ENCODE data around the gene PDIA6.

The PDIA6 gene

GRCh38 chr2:10762651-10763460, 49.7 kb downstream of the PDIA6 start:
- DNase-seq = no peak

- DNase-seq = no peak
Observed at GRCh38 chr2:10761591-10761990, 51.0 kb downstream of the PDIA6 start.

DNA sequence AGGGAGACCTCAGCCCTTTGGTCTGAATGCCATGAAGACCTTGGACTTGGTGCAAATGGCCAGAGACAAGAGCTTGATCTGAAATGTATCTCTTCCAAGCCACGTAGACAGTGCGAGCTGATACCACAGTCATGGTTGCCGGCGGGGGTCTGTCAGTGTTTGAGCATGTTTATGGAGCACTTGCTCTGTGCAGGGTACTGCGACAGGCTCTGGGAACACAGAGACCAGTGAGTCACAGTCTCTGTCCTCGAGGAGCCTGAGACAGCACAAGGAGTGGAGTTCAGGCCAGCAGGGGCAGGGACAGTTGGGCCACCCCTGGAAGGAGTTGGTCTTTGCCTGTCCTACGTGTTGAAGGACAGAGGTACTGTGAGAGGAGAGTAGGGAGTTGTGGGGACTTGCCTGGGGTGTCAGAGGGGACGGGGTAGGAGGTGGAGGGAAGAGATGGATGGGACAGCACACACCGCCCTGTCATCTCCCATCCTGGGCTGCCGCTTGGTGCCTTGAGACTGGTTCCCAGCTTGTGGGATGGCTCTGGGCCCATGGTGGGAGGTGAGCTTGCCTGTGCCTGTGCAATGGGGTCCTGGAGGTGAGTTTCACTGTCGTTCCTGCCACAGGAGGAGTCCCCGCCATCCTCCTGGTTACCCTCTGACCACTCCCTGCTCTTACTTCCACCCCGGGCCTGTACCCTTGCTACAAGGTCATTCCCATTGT, 51.6 kb downstream of the PDIA6 start:
- DNase-seq = no peak

- no peak for DNase-seq
Observed at GRCh38 chr2:10759151-10759714, 53.4 kb downstream of the PDIA6 start.

DNA sequence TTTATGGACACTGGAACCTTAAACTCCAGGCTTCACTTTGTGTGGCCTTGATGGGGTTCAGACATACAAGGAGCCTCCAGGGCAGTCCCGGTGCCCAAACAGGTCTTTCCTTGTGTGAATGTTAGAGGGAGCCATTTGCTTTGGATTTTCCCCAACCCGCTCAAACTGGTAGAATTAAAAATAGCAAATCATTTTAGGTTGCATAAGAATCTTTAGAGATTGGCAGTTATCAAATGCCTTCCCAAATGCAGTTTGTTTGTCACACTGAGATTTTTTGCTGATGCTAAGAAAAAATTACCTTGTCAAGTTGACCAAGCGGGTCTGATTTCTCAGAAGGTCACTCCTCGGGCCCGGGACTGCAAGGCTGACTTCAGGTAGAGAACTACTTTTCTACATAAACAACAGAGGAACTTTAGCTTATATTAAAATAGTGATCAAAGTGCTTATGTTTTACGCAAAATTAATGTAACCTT, 54.7 kb downstream of the PDIA6 start:
- no peak for DNase-seq

GRCh38 chr2:10755621-10756020, 57.0 kb downstream of the PDIA6 start:
- no peak for DNase-seq

DNA sequence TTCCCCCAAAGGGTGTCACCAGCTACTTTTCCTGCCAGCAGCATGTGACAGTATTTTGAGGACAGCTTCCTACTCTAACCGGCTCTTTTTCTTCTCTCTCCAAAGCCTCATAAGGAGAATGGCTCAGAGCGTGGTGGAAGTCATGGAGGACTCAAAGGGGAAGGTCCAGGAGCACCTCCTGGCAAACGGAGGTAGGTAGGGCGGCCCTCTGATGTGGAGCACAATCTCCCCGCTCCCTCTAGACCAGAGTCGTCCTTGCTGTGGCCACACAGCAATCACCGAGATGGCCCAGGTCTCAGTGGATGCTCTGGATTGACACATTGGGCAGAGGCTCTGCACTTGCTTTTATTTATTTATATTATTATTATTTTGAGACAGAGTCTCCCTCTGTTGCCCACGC, 58.7 kb downstream of the PDIA6 start:
- DNase-seq = no peak

GRCh38 chr2:10753156-10753555, 59.4 kb downstream of the PDIA6 start:
- DNase-seq = no peak

DNA sequence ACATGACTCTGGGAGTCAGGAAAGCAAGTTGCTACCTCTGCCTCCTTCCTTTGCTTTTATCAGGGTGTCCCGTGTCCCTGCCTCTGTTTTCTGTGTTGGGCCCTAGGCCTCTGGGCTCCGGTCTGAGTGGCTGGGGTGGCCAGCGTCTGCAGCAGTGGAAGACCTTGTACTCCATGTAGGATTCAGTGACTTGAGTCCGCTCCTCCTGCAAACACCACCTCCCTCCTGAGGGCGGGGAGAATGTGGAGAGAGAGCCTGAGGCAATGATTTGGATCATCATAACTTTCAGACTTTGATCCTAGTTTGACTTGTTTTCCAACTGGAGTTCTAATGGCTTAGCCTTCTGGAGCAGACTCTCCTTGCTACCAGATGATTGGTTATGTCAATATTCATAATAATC, 60.3 kb downstream of the PDIA6 start:
- DNase-seq = no peak

GRCh38 chr2:10750610-10751009, 62.0 kb downstream of the PDIA6 start:
- no peak for DNase-seq

DNA sequence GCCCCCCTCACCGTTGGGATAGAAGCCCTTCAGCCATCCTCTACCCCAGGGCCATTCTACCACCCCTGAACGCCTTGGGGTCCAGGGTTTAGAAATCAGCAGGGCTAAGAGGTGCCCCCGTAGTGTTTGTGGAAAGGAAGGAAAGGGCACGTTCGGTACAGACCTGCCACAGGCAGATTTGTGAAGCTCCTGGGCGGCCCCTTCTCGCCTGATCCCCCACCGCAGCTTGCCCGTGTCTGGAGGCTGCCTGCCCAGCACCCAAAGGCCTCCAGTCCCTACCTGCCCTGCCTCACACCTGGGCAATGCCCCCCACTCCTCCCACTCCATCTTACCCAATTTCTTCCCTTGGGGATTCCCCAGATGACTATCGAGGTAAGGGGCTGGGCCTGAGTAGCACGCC, 69.9 kb downstream of the PDIA6 start:
- no peak for DNase-seq

- DNase-seq = no peak
Observed at GRCh38 chr2:10741139-10741538, 71.4 kb downstream of the PDIA6 start.

GRCh38 chr2:10740226-10740625, 72.4 kb downstream of the PDIA6 start:
- DNase-seq = no peak

DNA sequence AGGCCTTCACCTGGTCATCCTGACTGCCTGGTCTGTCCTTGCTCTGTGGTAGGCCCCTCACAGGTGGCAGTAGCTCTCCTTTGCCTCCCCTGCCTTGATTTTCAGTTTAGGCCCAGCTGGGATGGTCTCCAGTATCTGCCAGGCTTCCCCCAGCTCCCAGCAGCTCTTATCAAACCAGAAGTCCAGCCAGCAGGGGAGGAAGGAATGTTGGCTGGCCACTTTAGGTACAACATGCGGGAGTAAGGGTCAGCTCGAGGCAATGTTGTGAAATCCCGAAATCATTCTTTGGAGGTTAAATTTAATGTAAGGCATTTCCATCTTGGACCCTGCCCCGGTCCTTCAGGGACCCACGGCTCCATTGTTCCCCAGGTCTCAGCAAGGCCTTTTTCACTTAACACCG, 74.4 kb downstream of the PDIA6 start:
- no peak for DNase-seq

- DNase-seq = no peak
Observed at GRCh38 chr2:10733980-10734379, 78.6 kb downstream of the PDIA6 start.

DNA sequence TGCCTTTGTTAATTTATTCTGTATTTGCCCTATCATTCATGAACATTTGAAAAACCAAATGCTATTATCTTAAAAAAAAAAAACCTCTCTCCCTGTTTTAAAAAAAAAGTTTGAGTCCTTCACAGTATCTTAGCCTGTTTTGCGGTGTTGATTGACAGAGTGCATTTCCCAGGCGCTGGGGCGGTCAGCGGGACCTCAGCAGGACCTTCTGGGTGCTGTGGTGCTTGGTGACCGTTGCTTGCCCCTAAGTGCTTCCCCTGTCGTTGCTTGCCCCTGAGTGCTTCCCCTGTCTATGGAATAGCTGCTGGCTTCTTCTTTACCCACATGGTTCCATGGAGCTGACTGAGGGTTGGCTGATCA, 79.0 kb downstream of the PDIA6 start:
- DNase-seq = no peak

Data from activated CD8-positive, alpha-beta memory T cell treated with anti-CD3 and anti-CD28 coated beads, Interleukin-2, amount 50 U/mL, for 4 hours (primary cell).